ENCODE data around the gene CCDC142.

The CCDC142 gene

DNA sequence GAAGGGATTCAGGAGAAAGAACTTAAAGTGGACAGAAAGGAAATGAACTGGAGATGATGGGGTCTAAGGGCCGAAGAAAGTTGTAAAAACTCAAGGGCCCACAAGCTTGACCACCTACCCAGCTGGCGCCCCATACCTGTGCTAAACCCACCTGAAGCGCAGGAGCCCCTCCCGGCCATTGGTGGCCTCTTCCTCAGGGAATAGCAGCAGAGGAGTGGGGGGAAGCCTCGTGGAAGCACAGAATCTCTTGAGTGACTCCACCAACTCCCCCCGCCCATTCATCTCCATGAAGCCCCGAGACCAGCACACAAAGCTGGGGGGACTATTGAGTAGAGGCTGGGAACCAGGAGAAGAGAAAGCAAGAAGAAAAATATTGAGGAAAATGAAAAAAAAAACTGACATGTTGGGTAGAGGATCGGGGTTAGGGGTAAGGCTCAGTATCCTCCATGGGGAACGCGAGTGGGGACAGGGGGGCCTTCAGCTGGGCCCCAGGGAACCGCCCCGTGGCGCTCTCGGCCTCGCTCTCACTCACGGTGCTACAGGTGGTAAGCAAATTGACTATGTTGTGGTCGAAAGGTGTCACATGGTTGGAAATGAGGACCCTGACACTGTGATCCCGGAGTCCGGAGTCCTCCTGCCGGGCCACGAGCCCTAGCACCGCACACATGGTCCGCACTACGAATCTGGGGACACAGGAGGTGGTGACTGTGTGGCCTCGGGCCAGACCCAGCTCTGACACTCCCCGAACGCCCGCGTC lies 46.0 kb upstream of the CCDC142 start:
- in situ Hi-C loops (cut with HindIII; ENCODE audit: low pct_ligation_motif_present, low sequenced_read_pairs), result no loop called here
- peak overlapping the region; percentile 99 for H3K4me3 ChIP-seq (ENCODE audit: low read depth, low read length)
- H3K36me3 ChIP-seq (replicated peaks), result peaks cover 21% of the 10 kb centered on the region
- peak overlapping the region; percentile 76 for H3K27ac ChIP-seq
- no peaks in the 10 kb centered on the region for H3K27me3 ChIP-seq (replicated peaks)
- DNase-seq, result no peak
- TF ChIP-seq, protein P1, sequence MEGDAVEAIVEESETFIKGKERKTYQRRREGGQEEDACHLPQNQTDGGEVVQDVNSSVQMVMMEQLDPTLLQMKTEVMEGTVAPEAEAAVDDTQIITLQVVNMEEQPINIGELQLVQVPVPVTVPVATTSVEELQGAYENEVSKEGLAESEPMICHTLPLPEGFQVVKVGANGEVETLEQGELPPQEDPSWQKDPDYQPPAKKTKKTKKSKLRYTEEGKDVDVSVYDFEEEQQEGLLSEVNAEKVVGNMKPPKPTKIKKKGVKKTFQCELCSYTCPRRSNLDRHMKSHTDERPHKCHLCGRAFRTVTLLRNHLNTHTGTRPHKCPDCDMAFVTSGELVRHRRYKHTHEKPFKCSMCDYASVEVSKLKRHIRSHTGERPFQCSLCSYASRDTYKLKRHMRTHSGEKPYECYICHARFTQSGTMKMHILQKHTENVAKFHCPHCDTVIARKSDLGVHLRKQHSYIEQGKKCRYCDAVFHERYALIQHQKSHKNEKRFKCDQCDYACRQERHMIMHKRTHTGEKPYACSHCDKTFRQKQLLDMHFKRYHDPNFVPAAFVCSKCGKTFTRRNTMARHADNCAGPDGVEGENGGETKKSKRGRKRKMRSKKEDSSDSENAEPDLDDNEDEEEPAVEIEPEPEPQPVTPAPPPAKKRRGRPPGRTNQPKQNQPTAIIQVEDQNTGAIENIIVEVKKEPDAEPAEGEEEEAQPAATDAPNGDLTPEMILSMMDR (IDR thresholded peaks at IDR 0.05; ENCODE audit: low read depth, low read length, missing control alignments), result no peak

DNA sequence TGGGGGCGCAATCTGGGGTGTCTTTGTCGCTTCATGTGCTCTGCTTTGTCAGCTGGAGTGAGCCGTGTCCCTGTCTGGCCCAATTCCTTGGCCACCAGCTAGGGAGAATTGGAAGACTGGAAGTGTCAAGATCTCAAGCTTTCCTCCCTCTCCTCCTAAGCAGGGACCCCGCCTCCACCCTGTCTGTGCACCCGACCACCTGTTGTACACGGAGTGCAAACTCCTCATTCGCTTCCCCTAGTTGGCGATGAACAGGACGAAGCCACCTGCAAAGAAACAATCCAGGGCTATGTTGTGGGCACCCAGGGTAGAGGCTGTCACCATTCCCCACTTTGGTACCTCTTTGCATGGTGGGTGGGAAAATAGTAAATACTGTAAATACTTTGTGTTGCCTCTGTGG lies 44.9 kb upstream of the CCDC142 start:
- DNase-seq, result no peak
- in situ Hi-C loops (cut with HindIII; ENCODE audit: low pct_ligation_motif_present, low sequenced_read_pairs), result no loop called here
- Histone ChIP-seq H3K4me3 (ENCODE audit: low read depth, low read length) (no peak overlapping the region), H3K36me3 (replicated peaks) (peaks cover 21% of the 10 kb centered on the region), H3K27me3 (replicated peaks) (no peaks in the 10 kb centered on the region), H3K27ac (no peak overlapping the region)
- TF ChIP-seq, protein P1 (IDR thresholded peaks at IDR 0.05; ENCODE audit: low read depth, low read length, missing control alignments), result no peak

DNA sequence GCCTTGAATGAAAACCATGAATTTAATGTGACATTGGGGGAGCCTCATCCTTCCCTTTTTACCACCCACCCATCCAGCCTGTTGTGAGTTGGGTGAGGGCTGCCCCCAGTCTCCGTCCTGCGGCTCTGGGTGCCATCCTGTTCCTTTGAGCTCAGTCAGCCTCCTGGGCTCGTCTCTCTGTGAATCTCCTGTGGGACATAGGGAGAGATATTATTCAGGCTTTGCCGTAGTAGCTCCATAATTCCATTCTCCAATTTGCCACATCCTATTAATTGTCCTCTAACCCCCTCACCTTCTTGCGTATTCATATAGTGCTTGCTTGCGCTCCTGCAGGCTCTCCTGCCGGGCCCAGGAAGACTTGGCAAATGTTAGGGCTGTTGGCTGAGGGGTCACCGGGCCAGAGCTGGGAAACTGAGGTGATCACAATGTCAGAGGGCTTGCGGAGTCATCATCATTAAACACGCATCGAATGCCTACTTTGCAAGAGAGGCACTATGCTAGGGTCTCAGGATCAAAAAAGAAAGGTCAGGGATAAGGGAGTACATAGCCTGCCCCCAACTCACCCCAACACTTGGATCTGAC lies 43.9 kb upstream of the CCDC142 start:
- Histone ChIP-seq H3K27me3 (replicated peaks) (no peaks in the 10 kb centered on the region), H3K36me3 (replicated peaks) (peaks cover 17% of the 10 kb centered on the region), H3K27ac (no peak overlapping the region), H3K4me3 (ENCODE audit: low read depth, low read length) (no peak overlapping the region)
- DNase-seq, result no peak
- in situ Hi-C loops (cut with HindIII; ENCODE audit: low pct_ligation_motif_present, low sequenced_read_pairs), result no loop called here
- TF ChIP-seq, protein P1 (IDR thresholded peaks at IDR 0.05; ENCODE audit: low read depth, low read length, missing control alignments), result no peak

DNA sequence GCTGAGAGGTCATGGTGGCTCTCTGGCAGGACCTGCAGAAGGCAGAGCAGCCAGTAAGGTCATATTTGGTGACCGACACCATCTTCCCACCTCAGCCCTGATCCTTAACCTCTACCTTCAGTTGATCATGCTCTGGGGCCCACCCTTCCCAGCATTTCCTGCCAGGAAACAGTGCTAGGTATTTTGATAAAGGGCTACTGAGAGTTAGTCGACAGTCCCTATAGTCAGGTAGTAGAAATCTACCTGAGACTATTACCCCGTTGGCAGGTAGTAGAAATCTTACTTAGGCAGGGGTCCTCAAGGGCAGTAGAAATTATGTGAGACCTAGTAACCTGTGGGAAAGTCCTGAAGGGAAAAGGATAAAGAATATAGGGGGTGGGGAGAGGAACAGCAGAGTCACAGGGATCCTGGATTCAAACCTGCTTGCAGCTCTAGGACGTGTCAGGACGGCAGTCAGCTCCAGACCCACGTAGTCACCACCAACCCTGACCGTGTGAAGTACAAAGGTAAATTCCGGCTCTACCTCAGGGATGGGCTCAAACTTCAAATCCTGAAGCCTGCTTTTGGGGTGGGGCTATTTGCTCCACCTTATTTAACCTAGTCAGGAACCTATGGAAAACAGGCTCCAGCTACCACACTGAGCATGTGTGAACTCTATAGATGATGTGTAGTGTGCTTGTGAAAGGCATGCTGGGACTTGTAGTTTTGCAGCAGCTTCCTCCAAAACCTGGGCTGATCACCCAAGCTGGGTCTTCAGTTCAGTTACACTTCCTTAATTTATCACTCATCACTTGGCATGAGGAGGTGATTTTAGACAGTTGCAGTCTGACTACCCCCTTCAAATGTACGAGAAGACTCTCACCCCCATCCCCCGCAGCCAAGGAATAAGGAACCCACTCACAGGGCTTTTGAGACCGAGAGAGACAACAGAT lies 43.2 kb upstream of the CCDC142 start, which contains the start of gene DQX1:
TSS of gene DQX1 (minus strand) at position 515 of the 932 bp plus-strand sequence. CDS start at position 13, 502 bp downstream.
- DNase-seq, result no peak
- no peak within 1 kb of the TSS for H3K4me3 ChIP-seq (ENCODE audit: low read depth, low read length)
- no peak within 1 kb of the TSS for H3K27ac ChIP-seq
- H3K36me3 ChIP-seq (replicated peaks), result peaks cover 17% of the 10 kb centered on the region
- in situ Hi-C loops (cut with HindIII; ENCODE audit: low pct_ligation_motif_present, low sequenced_read_pairs), result no loop called here
- no peaks in the 10 kb centered on the region for H3K27me3 ChIP-seq (replicated peaks)
- TF ChIP-seq, protein P1 (IDR thresholded peaks at IDR 0.05; ENCODE audit: low read depth, low read length, missing control alignments), result no peak

DNA sequence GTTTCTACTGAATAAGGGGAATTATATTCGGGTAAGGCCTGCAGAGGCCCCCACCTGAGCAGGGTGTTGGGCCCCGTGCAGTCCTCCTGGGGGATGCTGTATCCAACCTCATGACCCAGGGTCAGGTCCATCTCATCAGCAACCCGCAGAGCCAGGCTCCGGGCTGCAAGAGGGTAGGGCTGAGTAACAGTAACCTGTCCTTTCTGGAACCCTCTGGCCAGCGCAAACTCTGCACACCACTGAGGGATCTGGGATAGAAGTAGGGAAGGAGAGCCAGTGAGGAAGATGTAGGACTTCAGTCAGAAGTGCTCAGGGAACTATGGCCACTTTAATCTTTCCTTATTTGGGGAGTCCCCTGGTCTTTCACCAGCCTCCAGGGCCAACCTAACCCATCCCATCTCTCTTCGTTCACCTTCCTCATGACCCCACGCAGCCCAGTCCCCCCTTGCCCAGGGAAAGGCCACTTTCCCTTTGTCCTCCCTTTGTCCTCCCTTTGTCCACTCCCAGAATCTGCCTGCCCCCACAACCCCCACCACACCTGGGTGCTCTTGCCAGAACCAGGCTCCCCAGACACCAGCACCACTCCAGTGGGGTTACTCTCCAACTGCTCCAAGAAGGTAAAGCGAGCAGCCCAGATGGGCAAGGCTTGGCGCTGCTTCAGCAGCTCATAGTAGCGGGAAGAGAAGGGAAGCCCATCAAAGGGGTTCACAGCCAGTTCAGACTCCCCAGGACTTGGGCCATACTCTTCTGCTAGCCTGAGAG lies 42.3 kb upstream of the CCDC142 start:
- no peak overlapping the region for H3K4me3 ChIP-seq (ENCODE audit: low read depth, low read length)
- no peak overlapping the region for H3K27ac ChIP-seq
- no peak for DNase-seq
- H3K36me3 ChIP-seq (replicated peaks), result peaks cover 17% of the 10 kb centered on the region
- TF ChIP-seq, protein P1 (IDR thresholded peaks at IDR 0.05; ENCODE audit: low read depth, low read length, missing control alignments), result no peak
- H3K27me3 ChIP-seq (replicated peaks), result peaks cover under 1% of the 10 kb centered on the region
- in situ Hi-C loops (cut with HindIII; ENCODE audit: low pct_ligation_motif_present, low sequenced_read_pairs), result no loop called here

All from brain microvascular endothelial cell (primary cell).